Fibroblast of skin of left biceps (primary cell): ENCODE data around the gene TTC34.
"Not testable (repeated sequence)": the region's sequence is repeated elsewhere in the genome, so short reads cannot be mapped to it uniquely, and the experiment has no call there.

Experiments
- DNase-seq, 2 experiments: peaks; one replicate each; pipeline ENCODE4 v3.0.0-alpha.2; 2013; ENCODE audit warnings: low read depth in 2 of 2

Gene TTC34

GRCh38 chr1:2676726-2677125 lies 124.8 kb downstream of the TTC34 start:
- DNase-seq, result not testable (repeated sequence)

DNA sequence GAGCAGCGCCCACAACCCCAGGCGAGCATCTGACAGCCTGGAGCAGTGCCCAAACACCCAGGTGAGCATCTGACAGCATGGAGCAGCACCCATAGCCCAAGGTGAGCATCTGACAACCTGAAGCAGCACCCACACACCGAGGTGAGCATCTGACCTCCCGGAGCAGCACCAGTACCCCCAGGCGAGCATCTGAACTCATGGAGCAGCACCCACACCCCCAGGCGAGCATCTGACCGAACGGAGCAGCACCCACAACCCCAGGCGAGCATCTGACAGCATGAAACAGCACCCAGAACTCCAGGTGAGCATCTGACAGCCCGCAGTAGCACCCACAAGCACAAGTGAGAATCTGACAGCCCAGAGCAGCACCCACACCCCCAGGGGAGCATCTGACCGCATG lies 129.8 kb downstream of the TTC34 start:
- not testable (repeated sequence) for DNase-seq

DNA sequence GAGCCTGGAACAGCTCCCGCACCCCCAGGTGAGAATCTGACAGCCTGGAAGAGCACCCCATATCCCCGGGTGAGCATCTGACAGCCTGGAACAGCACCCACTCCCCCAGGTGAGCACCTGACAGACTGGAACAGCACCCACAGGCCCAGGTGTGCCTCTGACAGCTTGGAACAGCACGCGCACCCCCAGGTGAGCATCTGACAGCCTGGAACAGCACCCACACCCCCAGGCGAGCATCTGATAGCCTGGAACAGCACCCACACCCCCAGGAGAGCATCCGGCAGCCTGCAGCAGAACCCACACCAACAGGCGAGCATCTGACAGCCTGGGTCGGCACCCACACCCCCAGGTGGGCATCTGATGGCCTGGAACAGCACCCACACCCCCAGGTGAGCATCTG lies 141.7 kb downstream of the TTC34 start:
- not testable (repeated sequence) for DNase-seq

DNA sequence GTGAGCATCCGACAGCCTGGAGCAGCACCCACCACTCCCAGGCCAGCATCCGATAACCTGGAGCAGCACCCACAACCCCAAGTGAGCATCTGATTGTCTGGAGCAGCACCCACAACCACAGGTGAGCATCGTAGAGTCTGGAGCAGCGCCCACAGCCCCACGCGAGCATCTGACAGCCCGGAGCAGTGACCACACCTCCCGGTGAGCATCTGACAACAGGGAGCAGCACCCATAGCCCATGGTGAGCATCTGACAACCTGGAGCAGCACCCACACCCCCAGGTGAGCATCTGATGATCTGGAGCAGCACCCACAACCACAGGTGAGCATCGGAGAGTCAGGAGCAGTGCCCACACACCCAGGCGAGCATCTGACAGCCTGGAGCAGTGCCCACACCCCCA lies 143.6 kb downstream of the TTC34 start:
- not testable (repeated sequence) for DNase-seq

- not testable (repeated sequence) for DNase-seq
Measured at GRCh38 chr1:2657124-2657523, 144.4 kb downstream of the TTC34 start.

- not testable (repeated sequence) for DNase-seq
Measured at GRCh38 chr1:2655598-2656434, 145.7 kb downstream of the TTC34 start.

DNA sequence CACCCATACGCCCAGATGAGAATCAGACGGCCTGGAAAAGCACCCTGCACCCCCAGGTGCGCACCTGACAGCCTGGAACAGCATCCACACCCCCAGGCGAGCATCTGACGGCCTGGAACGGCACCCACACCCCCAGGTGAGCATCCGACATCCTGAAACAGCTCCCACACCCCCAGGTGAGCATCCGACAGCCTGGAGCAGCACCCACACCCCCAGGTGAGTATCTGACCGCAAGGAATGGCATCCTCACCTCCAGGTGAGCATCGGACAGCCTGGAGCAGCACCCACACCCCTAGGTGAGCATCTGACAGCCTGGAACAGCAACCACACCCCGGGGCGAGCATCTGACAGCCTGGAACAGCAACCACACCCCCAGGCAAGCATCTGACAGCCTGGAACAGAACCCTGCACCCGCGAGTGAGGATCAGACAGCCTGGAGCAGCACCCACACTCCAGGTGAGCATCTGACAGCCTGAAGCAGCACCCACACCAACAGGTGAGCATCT lies 147.0 kb downstream of the TTC34 start:
- DNase-seq, result not testable (repeated sequence)

DNA sequence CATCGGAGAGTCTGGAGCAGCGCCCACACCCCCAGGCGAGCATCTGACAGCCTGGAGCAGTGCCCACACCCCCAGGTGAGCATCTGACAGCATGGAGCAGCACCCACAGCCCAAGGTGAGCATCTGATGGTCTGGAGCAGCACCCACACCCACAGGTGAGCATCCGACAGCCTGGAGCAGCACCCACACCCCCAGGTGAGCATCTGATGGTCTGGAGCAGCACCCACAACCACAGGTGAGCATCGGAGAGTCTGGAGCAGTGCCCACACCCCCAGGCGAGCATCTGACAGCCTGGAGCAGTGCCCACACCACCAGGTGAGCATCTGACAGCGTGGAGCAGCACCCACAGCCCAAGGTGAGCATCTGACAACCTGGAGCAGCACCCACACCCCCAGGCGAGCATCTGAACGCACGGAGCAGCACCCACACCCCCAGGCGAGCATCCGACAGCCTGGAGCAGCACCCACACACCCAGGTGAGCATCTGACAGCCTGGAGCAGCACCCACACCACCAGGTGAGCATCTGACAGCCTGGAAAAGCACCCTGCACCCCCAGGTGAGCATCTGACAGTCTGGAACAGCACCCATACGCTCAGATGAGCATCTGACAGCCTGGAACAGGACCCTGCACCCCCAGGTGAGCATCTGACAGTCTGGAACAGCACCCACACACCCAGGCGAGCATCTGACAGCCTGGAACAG lies 147.6 kb downstream of the TTC34 start:
- not testable (repeated sequence) for DNase-seq

- DNase-seq, result not testable (repeated sequence)
Measured at GRCh38 chr1:2652926-2653571, 148.4 kb downstream of the TTC34 start.

- DNase-seq, result not testable (repeated sequence)
Measured at GRCh38 chr1:2652152-2652925, 149.2 kb downstream of the TTC34 start.

GRCh38 chr1:2650967-2651645 lies 150.4 kb downstream of the TTC34 start:
- DNase-seq, result no peak

GRCh38 chr1:2646837-2647236 lies 154.7 kb downstream of the TTC34 start:
- DNase-seq, result no peak

- no peak for DNase-seq
Measured at GRCh38 chr1:2645776-2646175, 155.7 kb downstream of the TTC34 start.

- no peak for DNase-seq
Measured at GRCh38 chr1:2645143-2645542, 156.3 kb downstream of the TTC34 start.

GRCh38 chr1:2644591-2645101 lies 156.8 kb downstream of the TTC34 start:
- DNase-seq, result no peak

- DNase-seq, result no peak
Measured at GRCh38 chr1:2644171-2644570, 157.3 kb downstream of the TTC34 start.

GRCh38 chr1:2643414-2644077 lies 157.9 kb downstream of the TTC34 start:
- DNase-seq, result no peak

DNA sequence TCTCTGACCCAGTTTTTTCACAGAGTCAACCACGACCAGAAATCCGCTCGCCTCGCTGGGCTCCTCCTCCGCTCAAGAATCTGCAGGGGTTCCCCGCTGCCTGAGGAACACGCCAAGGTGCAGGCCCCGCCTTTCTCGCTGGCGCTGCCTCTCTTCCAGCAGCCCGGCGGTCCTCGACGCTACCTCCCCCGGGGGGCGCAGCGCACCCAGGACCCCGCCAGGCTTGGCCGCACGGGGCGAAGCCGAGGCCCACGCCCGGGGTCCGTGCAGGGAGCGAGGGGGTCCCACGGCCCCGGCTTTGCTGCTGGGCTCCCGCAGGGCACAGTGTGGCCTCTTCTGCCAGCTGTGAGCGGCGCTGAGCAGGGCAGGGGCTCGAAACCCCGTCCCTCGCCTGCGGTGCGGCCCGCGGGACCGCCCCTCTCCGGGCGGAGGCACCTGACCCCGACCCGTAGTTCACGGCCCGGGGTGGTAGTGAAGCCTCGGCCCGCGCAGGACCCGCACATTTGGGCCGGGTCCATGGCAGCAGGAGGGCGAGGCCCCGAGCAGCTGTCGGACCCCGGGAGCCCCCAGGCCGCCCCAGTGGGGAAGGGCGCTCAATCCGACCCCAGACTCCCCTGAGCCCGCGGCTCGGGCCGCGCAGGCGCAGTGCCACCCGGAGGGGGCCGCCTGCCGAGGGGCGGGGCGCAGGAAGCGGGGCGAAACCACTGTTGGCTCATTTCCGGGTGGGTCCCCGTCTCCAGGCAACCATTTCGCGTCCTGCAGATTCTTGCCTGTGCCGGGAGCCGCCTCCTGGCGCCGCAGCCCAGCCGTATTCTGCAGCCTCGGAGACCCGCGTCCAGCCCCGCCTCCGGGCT lies 158.7 kb downstream of the TTC34 start:
- peak; percentile 66 to 71 for DNase-seq

- DNase-seq, result no peak
Measured at GRCh38 chr1:2642131-2642559, 159.3 kb downstream of the TTC34 start.
